OCI-LY3 (cell line): ENCODE results near the gene PPP3CA.

Experiments
- H2AFZ ChIP-seq: fragments of 200-600, 300-600 bp; shearing (Covaris generic); 2 replicates; pipeline ENCODE4 v1.6.0; 2014; ENCODE audit warnings: antibody characterized with exemption, low read depth, low read length
- H3K27ac ChIP-seq: fragments of 200-600, 300-600 bp; sonication (generic); 2 replicates; pipeline ENCODE4 v1.5.1; 2014; ENCODE audit warnings: mild to moderate bottlenecking, low read length, moderate library complexity, mixed read lengths
- H3K27me3 ChIP-seq: fragments of 200-600, 300-600 bp; sonication (generic); 2 replicates; pipeline ENCODE4 v1.6.1; 2014; ENCODE audit warnings: low read depth, low read length, mixed read lengths
- H3K36me3 ChIP-seq: fragments of 200-600, 300-600 bp; sonication (generic); replicated peaks from 2 replicates; pipeline ENCODE3; 2014; ENCODE audit warnings: low read depth, low read length, mixed read lengths
- H3K4me1 ChIP-seq: fragments of 300-600, 200-600 bp; sonication (generic); 2 replicates; pipeline ENCODE4 v1.6.1; 2014; ENCODE audit warnings: low read length, mixed read lengths
- H3K4me2 ChIP-seq: fragments of 200-600, 300-600 bp; sonication (generic); 2 replicates; pipeline ENCODE4 v1.6.1; 2014; ENCODE audit warnings: low read length, mixed read lengths
- H3K4me3 ChIP-seq: fragments of 300-600, 200-600 bp; sonication (generic); 2 replicates; pipeline ENCODE4 v1.5.1; 2014; ENCODE audit warnings: antibody characterized with exemption, mild to moderate bottlenecking, low read length, moderate library complexity
- H3K79me2 ChIP-seq: fragments of 300-600, 200-600 bp; shearing (Covaris generic); 2 replicates; pipeline ENCODE4 v1.6.1; 2014; ENCODE audit warnings: mild to moderate bottlenecking, low read length, mixed read lengths
- H3K9ac ChIP-seq: fragments of 300-600, 200-600 bp; shearing (Covaris generic); 2 replicates; pipeline ENCODE4 v1.6.0; 2014; ENCODE audit warnings: mild to moderate bottlenecking, low read length, moderate library complexity
- H3K9me3 ChIP-seq: fragments of 200-600, 300-600 bp; shearing (Covaris generic); 2 replicates; pipeline ENCODE4 v1.6.1; 2014; ENCODE audit warnings: low read length, mixed read lengths; ENCODE audit not compliant: insufficient read depth
- H4K20me1 ChIP-seq: fragments of 200-600, 300-600 bp; sonication (generic); 2 replicates; pipeline ENCODE4 v1.6.1; 2016; ENCODE audit warnings: low read length, mixed read lengths; ENCODE audit not compliant: insufficient read depth
- EZH2phosphoT487 ChIP-seq: fragments of 200-600 bp; shearing (Covaris generic); IDR thresholded peaks from 2 replicates; pipeline ENCODE4 v1.6.1; 2018; ENCODE audit warnings: antibody characterized with exemption, mixed run types, low read depth
- TF ChIP-seq, protein P1 (sequence below): fragments of 200-600, 300-600 bp; sonication (generic); IDR thresholded peaks from 2 replicates; pipeline ENCODE4 v1.5.1; 2014; ENCODE audit warnings: antibody characterized with exemption, low read length, low read depth

PPP3CA gene

DNA sequence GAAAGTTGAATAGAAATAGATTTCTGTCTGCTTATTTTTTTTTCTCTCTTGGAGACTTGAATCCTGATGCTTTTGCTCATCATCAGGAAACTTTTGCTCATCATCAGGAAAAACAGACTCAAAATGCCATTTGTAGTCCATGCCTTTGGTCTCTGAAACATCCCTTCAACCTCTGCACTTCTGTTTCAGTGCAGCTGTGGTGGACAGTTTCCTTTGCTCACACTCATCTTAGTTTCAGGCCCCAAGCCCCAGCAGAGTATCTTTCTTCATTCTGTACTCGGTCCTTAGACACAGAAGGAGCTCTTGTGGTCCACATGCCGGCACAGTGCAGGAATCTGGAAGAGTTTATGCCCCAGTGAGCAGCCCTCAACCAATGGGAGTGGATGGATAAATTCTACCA is 337.9 kb downstream of the PPP3CA start:
- no peak overlapping the region for H3K4me2 ChIP-seq

DNA sequence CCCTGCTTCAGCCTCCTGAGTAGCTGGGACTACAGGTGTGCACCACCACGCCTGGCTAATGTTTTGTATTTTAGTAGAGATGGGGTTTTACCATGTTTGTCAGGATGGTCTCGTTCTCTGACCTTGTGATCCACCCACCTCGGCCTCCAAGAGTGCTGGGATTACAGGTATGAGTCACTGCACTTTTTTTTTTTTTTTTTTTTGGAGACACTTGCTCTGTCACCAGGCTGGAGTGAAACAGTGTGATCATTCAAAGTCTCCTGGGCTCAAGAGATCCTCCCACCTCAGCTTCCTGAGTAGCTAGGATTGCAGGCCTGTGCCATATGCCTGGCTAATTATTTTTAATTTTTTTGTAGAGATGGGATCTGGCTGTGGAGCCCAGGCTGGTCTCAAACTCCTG is 338.8 kb downstream of the PPP3CA start:
- no peak overlapping the region for H3K27ac ChIP-seq
- H3K9me3 ChIP-seq: no peaks in the 10 kb centered on the region
- H3K36me3 ChIP-seq: no peaks in the 10 kb centered on the region
- H3K4me3 ChIP-seq: no peak overlapping the region
- no peak for TF ChIP-seq EZH2phosphoT487
- TF ChIP-seq, protein P1, sequence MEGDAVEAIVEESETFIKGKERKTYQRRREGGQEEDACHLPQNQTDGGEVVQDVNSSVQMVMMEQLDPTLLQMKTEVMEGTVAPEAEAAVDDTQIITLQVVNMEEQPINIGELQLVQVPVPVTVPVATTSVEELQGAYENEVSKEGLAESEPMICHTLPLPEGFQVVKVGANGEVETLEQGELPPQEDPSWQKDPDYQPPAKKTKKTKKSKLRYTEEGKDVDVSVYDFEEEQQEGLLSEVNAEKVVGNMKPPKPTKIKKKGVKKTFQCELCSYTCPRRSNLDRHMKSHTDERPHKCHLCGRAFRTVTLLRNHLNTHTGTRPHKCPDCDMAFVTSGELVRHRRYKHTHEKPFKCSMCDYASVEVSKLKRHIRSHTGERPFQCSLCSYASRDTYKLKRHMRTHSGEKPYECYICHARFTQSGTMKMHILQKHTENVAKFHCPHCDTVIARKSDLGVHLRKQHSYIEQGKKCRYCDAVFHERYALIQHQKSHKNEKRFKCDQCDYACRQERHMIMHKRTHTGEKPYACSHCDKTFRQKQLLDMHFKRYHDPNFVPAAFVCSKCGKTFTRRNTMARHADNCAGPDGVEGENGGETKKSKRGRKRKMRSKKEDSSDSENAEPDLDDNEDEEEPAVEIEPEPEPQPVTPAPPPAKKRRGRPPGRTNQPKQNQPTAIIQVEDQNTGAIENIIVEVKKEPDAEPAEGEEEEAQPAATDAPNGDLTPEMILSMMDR: no peak
- H3K79me2 ChIP-seq: no peaks in the 10 kb centered on the region
- no peak overlapping the region for H2AFZ ChIP-seq
- no peak overlapping the region for H3K9ac ChIP-seq
- H3K4me2 ChIP-seq: no peak overlapping the region
- H4K20me1 ChIP-seq: no peaks in the 10 kb centered on the region
- peaks cover 27% of the 10 kb centered on the region for H3K4me1 ChIP-seq
- H3K27me3 ChIP-seq: peaks cover 9% of the 10 kb centered on the region; the same call in 1 of the 2 replicates

More for the DNA sequence above, 337.9 kb downstream of the PPP3CA start:
- Histone ChIP-seq H3K27ac (no peak overlapping the region), H3K79me2 (no peaks in the 10 kb centered on the region), H3K4me3 (no peak overlapping the region), H3K9ac (no peak overlapping the region), H2AFZ (no peak overlapping the region), H3K36me3 (no peaks in the 10 kb centered on the region), H3K9me3 (no peaks in the 10 kb centered on the region), H3K27me3 (peaks cover 15% of the 10 kb centered on the region), H4K20me1 (no peaks in the 10 kb centered on the region), H3K4me1 (peaks cover 35% of the 10 kb centered on the region)
- TF ChIP-seq, protein P1: no peak
- no peak for TF ChIP-seq EZH2phosphoT487

DNA sequence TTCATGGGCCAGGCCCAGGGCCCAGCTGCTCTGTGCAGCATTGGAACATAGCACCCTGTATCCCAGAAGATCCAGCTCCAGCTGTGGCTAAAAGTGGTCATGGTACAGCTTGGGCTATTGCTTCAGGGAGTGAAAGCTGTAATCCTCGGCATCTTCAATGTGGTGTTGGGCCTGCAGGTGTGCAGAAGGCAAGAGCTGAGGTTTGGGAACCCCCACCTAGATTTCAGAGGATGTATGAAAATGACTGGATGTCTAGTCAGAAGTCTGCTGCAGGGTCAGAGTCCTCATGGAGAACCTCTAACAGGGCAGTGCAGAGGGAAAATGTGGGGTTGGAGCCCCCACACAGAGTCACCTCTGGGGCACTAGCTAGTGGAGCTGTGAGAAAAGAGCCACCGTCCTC is 341.7 kb downstream of the PPP3CA start:
- Histone ChIP-seq H2AFZ (no peak overlapping the region), H3K9me3 (no peaks in the 10 kb centered on the region), H3K79me2 (no peaks in the 10 kb centered on the region), H4K20me1 (no peaks in the 10 kb centered on the region), H3K27me3 (no peaks in the 10 kb centered on the region), H3K4me1 (peaks cover 19% of the 10 kb centered on the region), H3K36me3 (no peaks in the 10 kb centered on the region), H3K4me3 (no peak overlapping the region), H3K27ac (no peak overlapping the region), H3K9ac (no peak overlapping the region), H3K4me2 (no peak overlapping the region)
- TF ChIP-seq, protein P1: no peak
- TF ChIP-seq EZH2phosphoT487: no peak

DNA sequence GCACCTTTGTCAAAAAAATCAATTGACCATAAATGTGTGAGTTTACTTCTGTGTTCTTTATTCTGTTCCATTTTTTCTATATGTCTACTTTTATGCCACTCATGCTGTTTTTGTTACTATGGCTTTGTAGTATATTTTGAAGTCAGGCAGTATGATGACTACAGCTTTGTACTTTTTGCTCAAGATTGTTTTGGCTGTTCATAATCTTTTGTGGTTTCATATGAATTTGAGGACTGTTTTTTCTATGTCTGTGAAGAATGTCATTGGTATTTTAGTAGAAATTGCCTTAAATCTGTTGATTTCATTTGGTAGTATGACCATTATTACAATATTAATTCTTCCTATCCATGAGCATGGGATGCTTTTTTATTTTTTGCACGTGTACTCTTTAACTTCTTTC is 346.8 kb downstream of the PPP3CA start:
- no peaks in the 10 kb centered on the region for H3K36me3 ChIP-seq

More for the DNA sequence above, 346.8 kb downstream of the PPP3CA start:
- Histone ChIP-seq H3K79me2 (no peaks in the 10 kb centered on the region), H4K20me1 (no peaks in the 10 kb centered on the region), H3K9me3 (no peaks in the 10 kb centered on the region), H2AFZ (no peak overlapping the region), H3K4me3 (no peak overlapping the region), H3K9ac (no peak overlapping the region), H3K4me2 (no peak overlapping the region), H3K4me1 (peaks cover 1% of the 10 kb centered on the region; the same call in 1 of the 2 replicates), H3K27ac (no peak overlapping the region), H3K27me3 (no peaks in the 10 kb centered on the region)
- no peak for TF ChIP-seq EZH2phosphoT487
- TF ChIP-seq, protein P1: no peak
